ENCODE measurements around the gene DNAJC17. TPM values are rescaled to one million over a fixed set of nuclear protein-coding genes. Genes with fewer than 3 reads are reported as not detected.

The DNAJC17 gene
- total RNA-seq, 1 experiment from 2014 or later, result 36.1 TPM

DNA sequence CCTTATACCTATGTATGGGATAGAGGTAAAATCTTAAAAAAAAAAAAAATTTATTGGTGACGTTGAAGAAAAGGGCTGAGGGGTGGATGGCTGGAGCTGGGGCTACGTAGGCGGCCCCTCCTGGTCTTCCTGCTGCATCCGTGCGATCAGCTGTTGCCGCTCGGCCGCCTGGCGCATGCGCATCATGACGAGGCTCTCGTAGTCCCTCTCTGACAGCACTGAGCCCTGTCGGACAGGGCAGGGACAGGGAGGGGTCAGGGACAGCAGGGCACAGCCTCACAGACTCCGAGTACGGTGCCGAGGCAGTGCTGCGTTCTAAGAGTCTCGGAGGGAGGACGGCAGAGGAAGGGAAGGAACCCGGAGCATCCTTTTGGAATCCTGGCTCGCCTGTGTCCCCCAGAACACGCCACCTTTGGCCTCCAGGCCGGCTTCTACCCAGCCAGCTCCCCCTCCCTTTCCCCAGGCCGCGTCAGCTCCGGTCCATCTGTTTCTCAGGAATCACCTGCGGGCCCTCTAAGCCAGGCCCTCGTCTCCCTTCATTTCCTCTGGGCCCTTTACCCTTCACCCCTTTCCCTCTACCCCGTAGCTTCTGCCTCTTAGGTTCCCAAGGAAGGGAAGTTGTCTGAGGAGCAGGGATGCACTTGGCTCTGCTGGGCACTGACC is 39.3 kb downstream of the DNAJC17 start:
- intact Hi-C loops (cut with micrococcal nuclease), result no loop called here
- H3K4me2 ChIP-seq (ENCODE audit: low read length), result no peak overlapping the region
- H3K27ac ChIP-seq (ENCODE audit: low read depth, low read length), result no peak overlapping the region; the same call in 1 of the 2 replicates
- no peaks in the 10 kb centered on the region for H4K20me1 ChIP-seq (ENCODE audit: insufficient read depth)
- CTCF ChIA-PET, result no interaction called here
- no peak overlapping the region for H2AFZ ChIP-seq (ENCODE audit: low read depth, low read length, poor library complexity, severe bottlenecking)
- no TSS peak for BruUV-seq (replicated peaks)
- ATAC-seq (no peak), DNase-seq (ENCODE audit: low read depth, low spot score) (no peak)
- H3K4me3 ChIP-seq (replicated peaks in 1 of 2; ENCODE audit: low read depth in 1 of 2, low read length in 2 of 2), result no peak overlapping the region
- no peaks in the 10 kb centered on the region; a peak in 1 of 4 replicates for H3K36me3 ChIP-seq (ENCODE audit: control insufficient read depth in 1 of 2, insufficient read depth in 2 of 2, low read length in 2 of 2)
- H3K9ac ChIP-seq (ENCODE audit: low read length), result no peak overlapping the region
- POLR2A ChIA-PET, result no interaction called here
- H3K9me3 ChIP-seq (ENCODE audit: control insufficient read depth in 1 of 2, insufficient read depth in 1 of 2, low read depth in 1 of 2, low read length in 2 of 2), result no peaks in the 10 kb centered on the region
- H3K4me1 ChIP-seq (ENCODE audit: control insufficient read depth in 1 of 2, insufficient read depth in 2 of 2, low read length in 2 of 2), result peaks cover 27 to 70% of the 10 kb centered on the region in 2 experiments
- no peaks in the 10 kb centered on the region for H3K27me3 ChIP-seq (ENCODE audit: insufficient read depth, low read length)
- no peaks in the 10 kb centered on the region for H3K9me2 ChIP-seq (ENCODE audit: insufficient read depth)
- TF ChIP-seq CBX3 (IDR thresholded peaks at IDR 0.05; ENCODE audit: low read depth), result no peak
- no peak for TF ChIP-seq POLR2AphosphoS5 (IDR thresholded peaks at IDR 0.05; ENCODE audit: low read depth, low read length)
- TF ChIP-seq ELF1 (IDR thresholded peaks at IDR 0.05; ENCODE audit: borderline replicate concordance, low read depth), result no peak
- no peak for TF ChIP-seq RAD21 (IDR thresholded peaks at IDR 0.05; ENCODE audit: low read depth)
- TF ChIP-seq, protein P1, sequence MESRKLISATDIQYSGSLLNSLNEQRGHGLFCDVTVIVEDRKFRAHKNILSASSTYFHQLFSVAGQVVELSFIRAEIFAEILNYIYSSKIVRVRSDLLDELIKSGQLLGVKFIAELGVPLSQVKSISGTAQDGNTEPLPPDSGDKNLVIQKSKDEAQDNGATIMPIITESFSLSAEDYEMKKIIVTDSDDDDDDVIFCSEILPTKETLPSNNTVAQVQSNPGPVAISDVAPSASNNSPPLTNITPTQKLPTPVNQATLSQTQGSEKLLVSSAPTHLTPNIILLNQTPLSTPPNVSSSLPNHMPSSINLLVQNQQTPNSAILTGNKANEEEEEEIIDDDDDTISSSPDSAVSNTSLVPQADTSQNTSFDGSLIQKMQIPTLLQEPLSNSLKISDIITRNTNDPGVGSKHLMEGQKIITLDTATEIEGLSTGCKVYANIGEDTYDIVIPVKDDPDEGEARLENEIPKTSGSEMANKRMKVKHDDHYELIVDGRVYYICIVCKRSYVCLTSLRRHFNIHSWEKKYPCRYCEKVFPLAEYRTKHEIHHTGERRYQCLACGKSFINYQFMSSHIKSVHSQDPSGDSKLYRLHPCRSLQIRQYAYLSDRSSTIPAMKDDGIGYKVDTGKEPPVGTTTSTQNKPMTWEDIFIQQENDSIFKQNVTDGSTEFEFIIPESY (IDR thresholded peaks at IDR 0.05; ENCODE audit: extremely low read depth, insufficient replicate concordance, low read length), result no peak
- TF ChIP-seq SRF (IDR thresholded peaks at IDR 0.05; ENCODE audit: low read depth), result no peak
- no peak for TF ChIP-seq JUND (IDR thresholded peaks at IDR 0.05)
- no peak for TF ChIP-seq SP1 (IDR thresholded peaks at IDR 0.05; ENCODE audit: low read depth)
- TF ChIP-seq, protein P2, sequence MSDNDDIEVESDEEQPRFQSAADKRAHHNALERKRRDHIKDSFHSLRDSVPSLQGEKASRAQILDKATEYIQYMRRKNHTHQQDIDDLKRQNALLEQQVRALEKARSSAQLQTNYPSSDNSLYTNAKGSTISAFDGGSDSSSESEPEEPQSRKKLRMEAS (IDR thresholded peaks at IDR 0.05), result no peak
- no peak for TF ChIP-seq POLR2A (IDR thresholded peaks at IDR 0.05; ENCODE audit: borderline replicate concordance, extremely low read depth, insufficient read depth, insufficient read length)
- TF ChIP-seq EZH2phosphoT487 (IDR thresholded peaks at IDR 0.05; ENCODE audit: borderline replicate concordance), result no peak
- TF ChIP-seq, protein P3, sequence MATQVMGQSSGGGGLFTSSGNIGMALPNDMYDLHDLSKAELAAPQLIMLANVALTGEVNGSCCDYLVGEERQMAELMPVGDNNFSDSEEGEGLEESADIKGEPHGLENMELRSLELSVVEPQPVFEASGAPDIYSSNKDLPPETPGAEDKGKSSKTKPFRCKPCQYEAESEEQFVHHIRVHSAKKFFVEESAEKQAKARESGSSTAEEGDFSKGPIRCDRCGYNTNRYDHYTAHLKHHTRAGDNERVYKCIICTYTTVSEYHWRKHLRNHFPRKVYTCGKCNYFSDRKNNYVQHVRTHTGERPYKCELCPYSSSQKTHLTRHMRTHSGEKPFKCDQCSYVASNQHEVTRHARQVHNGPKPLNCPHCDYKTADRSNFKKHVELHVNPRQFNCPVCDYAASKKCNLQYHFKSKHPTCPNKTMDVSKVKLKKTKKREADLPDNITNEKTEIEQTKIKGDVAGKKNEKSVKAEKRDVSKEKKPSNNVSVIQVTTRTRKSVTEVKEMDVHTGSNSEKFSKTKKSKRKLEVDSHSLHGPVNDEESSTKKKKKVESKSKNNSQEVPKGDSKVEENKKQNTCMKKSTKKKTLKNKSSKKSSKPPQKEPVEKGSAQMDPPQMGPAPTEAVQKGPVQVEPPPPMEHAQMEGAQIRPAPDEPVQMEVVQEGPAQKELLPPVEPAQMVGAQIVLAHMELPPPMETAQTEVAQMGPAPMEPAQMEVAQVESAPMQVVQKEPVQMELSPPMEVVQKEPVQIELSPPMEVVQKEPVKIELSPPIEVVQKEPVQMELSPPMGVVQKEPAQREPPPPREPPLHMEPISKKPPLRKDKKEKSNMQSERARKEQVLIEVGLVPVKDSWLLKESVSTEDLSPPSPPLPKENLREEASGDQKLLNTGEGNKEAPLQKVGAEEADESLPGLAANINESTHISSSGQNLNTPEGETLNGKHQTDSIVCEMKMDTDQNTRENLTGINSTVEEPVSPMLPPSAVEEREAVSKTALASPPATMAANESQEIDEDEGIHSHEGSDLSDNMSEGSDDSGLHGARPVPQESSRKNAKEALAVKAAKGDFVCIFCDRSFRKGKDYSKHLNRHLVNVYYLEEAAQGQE (IDR thresholded peaks at IDR 0.05; ENCODE audit: low read depth), result no peak
- TF ChIP-seq, protein P4, sequence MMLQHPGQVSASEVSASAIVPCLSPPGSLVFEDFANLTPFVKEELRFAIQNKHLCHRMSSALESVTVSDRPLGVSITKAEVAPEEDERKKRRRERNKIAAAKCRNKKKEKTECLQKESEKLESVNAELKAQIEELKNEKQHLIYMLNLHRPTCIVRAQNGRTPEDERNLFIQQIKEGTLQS (IDR thresholded peaks at IDR 0.05), result no peak
- TF ChIP-seq YY1 (IDR thresholded peaks at IDR 0.05; ENCODE audit: extremely low read depth, insufficient replicate concordance, low read depth, low read length), result no peak
- no peak for TF ChIP-seq ZFX (IDR thresholded peaks at IDR 0.05)
- TF ChIP-seq TCF7L2 (IDR thresholded peaks at IDR 0.05; ENCODE audit: borderline replicate concordance, extremely low read depth, insufficient read depth, insufficient read length), result no peak
- no peaks in the 10 kb centered on the region for H3K79me2 ChIP-seq (ENCODE audit: insufficient read depth, low read length)
- RAD21 ChIA-PET (ENCODE audit: low non-redundant PET in 1 of 2, low total read pairs in 2 of 2, uncharacterized antibody in 2 of 2, unreplicated experiment in 2 of 2), result no interaction called here

Data from HCT116 (cell line).